Skeletal muscle cell (primary cell): ENCODE data around the gene RNF186.

ENCODE experiments used
- DNase-seq: peaks from one replicate; pipeline ENCODE4 v3.0.0-alpha.2; 2010; ENCODE audit warnings: low read depth
- H3K4me3 ChIP-seq: 2 replicates; pipeline ENCODE4 v1.5.1; 2011; ENCODE audit warnings: low read depth, mild to moderate bottlenecking, control low read depth, low read length, moderate library complexity

RNF186 gene

DNA sequence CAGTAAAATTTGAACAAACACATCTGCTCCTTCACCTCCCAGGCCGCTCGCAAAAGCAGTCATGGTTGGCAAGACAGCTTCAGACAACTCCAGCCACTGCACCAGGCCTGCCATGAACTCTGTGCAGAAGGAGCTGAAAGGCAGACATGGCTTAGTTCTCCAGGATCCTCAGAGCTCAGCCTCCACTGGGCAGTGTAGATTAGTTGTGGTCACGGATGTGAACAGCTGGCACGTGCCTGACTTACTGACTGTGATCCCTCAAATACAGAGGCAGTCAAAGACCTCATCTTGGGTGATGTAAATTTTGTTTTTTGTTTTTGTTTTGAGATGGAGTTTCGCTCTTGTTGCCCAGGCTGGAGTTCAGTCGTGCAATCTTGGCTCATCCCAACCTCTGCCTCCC lies 43.7 kb downstream of the RNF186 start:
- DNase-seq = no peak
- H3K4me3 ChIP-seq = no peak overlapping the region

DNA sequence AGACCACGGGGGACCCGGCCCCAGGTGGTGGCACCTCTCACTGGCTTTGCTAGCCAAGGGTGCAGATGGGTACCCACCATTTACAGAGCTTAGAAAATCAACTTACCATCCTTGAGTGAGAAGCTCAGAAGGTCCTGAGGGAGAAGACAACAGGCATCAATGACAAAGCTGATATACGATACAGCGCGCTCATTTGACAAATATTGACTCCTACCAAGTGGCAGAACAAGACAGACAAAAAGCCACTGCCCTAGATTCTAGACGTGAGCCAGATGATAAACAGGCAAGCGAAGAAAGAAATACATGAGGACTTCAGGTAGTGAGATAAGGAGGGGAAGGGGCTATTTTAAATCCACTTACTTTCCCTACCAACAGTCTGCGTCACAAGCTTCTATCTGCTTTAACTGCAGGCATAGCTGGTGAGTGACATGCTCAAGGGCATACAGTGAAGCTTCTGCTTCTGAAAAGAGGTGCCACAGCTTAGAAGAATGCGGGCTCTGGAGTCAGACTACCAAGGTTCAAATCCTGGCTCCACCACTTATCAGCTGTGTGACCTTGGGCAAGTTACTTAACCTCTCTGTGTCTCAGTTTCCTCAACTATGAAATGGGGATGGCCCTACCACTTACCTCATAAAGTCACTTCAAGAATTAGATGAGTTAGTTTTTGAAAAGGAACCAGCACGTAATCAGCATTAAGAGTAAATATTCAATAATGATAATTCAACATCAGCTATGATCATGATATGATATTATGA lies 44.5 kb downstream of the RNF186 start:
- H3K4me3 ChIP-seq = no peak overlapping the region
- DNase-seq = no peak

DNA sequence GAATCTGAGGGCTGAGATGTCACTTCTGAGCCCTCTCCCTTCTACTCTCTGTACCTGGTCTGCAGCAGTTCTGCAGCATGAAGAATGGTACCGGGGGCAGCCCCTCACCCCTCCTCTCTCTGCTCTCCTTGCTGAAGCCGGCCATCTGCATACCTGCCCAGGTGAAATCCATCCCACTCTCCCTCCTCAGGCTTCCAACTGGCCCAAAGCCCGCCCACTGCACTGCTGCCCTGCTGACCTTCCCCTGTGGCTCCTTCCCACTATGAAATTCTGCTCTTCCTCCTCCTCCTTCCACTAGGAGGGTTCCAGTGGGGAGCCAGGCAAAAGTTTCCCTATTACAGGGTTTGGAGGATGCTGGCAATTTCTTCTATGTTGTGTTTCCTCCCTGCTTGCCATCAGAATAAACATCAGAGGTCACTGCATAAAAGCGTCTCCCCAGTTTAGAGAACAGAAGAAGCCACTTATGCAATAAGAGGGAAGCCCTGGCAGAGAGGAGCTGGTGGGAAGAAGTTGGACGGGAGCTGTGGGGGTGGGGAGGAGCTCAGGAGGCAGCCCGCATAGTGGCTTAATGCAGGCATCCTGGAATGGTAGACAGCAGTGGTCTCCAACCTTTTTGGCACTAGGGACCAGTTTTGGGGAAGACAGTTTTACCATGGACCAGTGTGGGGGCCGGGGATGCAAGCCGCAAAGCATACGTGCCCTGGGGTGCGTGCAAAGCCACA lies 45.7 kb downstream of the RNF186 start:
- DNase-seq = no peak

DNA sequence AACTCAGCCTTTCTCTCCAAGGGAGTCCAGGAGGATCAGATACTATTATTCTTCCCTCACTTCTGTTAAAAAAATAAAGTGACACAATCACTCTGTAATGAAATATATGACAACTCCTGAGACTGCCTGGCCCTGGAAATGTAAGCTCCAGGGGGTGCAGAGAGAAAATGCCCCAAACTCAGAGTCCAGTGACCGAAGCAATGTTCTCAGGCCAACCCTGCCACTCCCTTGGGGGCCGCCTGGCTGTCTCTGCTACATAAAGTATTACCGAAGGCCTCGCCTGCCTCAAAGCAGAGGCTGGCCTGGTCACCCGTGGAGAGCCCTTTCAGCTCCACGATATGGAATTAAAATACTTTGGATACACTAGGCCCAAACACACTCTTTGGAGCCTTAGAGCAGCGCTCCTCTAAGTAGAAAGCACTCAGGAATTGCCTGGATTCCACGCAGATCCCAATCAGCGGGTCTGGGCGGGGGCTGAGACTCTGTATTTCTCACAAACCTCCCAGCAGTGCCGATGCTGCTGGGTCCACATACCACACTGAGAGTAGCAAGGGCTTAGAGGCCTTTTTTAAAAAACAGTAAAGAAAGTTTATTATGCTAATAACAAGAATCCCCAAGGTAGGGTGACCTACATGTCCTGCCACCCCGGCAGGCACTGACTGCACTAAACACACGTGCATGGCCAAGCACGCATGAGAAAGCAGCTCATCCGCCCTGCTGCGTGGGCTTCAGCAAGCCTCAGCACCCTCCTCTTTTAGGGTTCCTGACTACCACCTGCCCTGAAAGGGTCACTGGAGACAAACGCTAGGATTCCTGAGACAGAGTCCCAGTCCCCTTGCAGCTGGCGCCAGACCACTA lies 46.5 kb downstream of the RNF186 start:
- no peak for DNase-seq
- no peak overlapping the region for H3K4me3 ChIP-seq

More for the DNA sequence above, 45.7 kb downstream of the RNF186 start:
- H3K4me3 ChIP-seq = no peak overlapping the region

DNA sequence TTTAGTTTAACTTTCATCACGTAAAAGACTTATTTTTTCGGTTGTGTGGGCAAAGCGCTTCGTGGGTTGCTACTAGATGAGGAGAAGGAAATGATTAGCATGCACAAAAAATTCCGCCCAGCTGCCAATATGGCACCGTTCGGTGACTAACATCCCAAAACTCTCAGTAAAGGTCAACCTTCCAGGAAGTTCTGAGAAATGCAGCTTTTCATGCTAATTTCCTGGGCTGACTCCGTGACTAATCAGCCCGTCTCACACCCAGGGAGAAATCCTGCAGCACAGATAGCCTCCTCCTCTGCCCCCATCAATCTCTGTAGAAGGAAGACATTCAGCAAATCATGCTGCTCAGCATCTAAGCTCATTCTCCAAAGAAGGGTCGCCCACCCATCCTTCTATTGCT lies 49.5 kb downstream of the RNF186 start:
- DNase-seq = peak; percentile 73

DNA sequence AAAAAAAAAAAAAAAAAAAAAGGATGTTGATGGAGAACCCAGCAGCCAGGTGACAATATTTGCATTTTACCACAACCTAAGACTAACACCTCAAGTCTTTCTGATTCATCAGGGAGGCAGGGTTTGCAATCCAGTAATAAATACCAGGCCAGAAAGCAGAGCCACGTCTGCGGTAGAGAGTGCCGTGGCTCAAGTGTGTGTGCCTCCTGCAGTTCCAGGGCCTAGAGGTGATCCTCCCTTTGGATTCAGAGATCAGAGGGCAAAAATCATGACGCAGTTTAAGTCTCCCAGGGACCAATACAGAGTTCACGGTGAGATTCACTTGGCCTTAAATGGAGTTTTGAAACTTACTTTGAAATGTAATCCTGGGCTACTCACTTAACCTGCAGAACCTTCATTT lies 50.2 kb downstream of the RNF186 start:
- peak; percentile 71 for DNase-seq
- no peak overlapping the region for H3K4me3 ChIP-seq

More for the DNA sequence above, 49.5 kb downstream of the RNF186 start:
- H3K4me3 ChIP-seq = no peak overlapping the region
